ENCODE results near the gene OR2T29.
"Not testable (repeated sequence)": the region's sequence is repeated elsewhere in the genome, so short reads cannot be mapped to it uniquely, and the experiment has no call there.

OR2T29 gene

DNA sequence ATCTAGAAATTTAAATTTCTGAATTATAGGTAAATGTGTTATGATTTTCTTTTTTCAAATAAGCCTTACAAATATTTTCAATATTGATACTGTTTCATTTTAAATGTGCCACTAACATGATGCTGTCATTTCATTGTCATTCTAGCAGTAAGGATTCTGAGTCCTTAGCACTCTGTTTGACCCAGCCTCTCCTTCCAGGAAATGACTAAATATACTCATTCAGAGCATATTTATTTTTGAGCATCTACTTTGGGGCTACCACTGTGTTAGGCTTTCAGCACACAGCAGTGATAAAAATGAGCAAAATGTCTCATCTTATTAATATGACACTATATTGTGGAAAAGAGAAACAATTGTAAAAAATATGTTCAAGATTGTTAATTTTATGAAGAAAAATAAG is 52.4 kb downstream of the OR2T29 start:
- DNase-seq (ENCODE audit: low read depth, low spot score) = not testable (repeated sequence)

DNA sequence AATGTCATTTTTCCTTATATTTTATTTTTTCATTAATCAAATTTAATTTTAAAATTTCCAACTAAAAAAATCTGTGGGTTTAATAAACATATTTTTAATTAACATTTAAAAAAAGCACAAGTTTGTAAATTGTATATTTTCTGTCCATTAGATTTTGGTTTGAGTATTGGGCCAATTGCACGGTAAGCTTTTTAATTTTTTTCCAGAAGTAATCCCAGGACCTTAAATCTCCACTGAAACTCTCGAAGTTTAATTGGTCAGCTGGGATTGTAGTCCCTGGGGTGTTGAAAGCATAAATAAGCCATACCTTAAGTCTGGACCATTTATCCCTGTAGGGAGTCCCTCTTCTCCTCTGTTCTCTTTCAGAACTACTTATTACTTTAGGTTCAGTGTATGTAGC is 54.8 kb downstream of the OR2T29 start, which contains the start of gene OR2G6:
Gene OR2G6 (plus strand): TSS at position 301 of the 400 bp plus-strand sequence. CDS start 13,574 bp downstream, outside the sequence.
- not testable (repeated sequence) for DNase-seq (ENCODE audit: low read depth, low spot score)

Data from activated CD4-positive, CD25-positive, alpha-beta regulatory T cell treated with anti-CD3 and anti-CD28 coated beads, Interleukin-2, amount 50 U/mL, for 16 hours (primary cell).